ENCODE data around the gene RHOXF1. TPM values are rescaled to one million over a fixed set of nuclear protein-coding genes. Genes with fewer than 3 reads are reported as not detected.

RHOXF1 gene
- total RNA-seq, 1 donor from 2014 or later, result not detected

Other genes with a start within 250 kb of the RHOXF1 start
- gene RNF113A, start 244.2 kb downstream of the RHOXF1 start, total RNA-seq, result 16.3 and 17.8 TPM in 2 replicates
- gene NDUFA1, start 244.1 kb downstream of the RHOXF1 start, total RNA-seq, result 105 and 109 TPM in 2 replicates
- not detected in 2 replicates for gene AKAP14, start 220.0 kb downstream of the RHOXF1 start, total RNA-seq
- 6.5 and 7.1 TPM in 2 replicates for gene NKAP, start 172.2 kb downstream of the RHOXF1 start, total RNA-seq
- not detected in 2 replicates for gene RHOXF2B, start 38.2 kb downstream of the RHOXF1 start, total RNA-seq
- not detected in 2 replicates for gene RHOXF2, start 42.7 kb upstream of the RHOXF1 start, total RNA-seq
- 17.4 and 19.9 TPM in 2 replicates for gene ZBTB33, start 134.9 kb upstream of the RHOXF1 start, total RNA-seq
- gene TMEM255A, start 195.5 kb upstream of the RHOXF1 start, total RNA-seq, result 1.7 and 4.6 TPM in 2 replicates
- not detected in 2 replicates for gene ATP1B4, start 246.2 kb upstream of the RHOXF1 start, total RNA-seq